ENCODE measurements around the gene PEAR1. TPM values are rescaled to one million over a fixed set of nuclear protein-coding genes. Genes with fewer than 3 reads are reported as not detected.

Gene PEAR1
- total RNA-seq, 2 donors from 2014 or later = 2.5 to 3.5 TPM

GRCh38 chr1:156883919-156884318 is 9.6 kb upstream of the PEAR1 start:
- TF ChIP-seq CTCF (IDR thresholded peaks at IDR 0.05) = no peak
- H3K27me3 ChIP-seq = no peaks in the 10 kb centered on the region
- H3K27ac ChIP-seq = no peak overlapping the region
- intact Hi-C loops (cut with DNase I) = loop anchor here (10.0 kb wide), 1 partner anchor 199 kb away; no protein-coding TSS in a partner anchor
- no peaks in the 10 kb centered on the region for H3K36me3 ChIP-seq
- no peak overlapping the region for H3K9ac ChIP-seq (ENCODE audit: low read depth in 2 of 2, low read length in 2 of 2)
- no peaks in the 10 kb centered on the region for H3K9me3 ChIP-seq
- no peak for DNase-seq
- no peak overlapping the region for H3K4me3 ChIP-seq
- H3K4me1 ChIP-seq = no peaks in the 10 kb centered on the region

- intact Hi-C loops (cut with DNase I) = loop anchor here (10.0 kb wide), 1 partner anchor 200 kb away; no protein-coding TSS in a partner anchor
- Histone ChIP-seq H3K27ac (no peak overlapping the region), H3K27me3 (no peaks in the 10 kb centered on the region), H3K9ac (ENCODE audit: low read depth in 2 of 2, low read length in 2 of 2) (no peak overlapping the region), H3K4me1 (no peaks in the 10 kb centered on the region), H3K9me3 (no peaks in the 10 kb centered on the region), H3K4me3 (no peak overlapping the region), H3K36me3 (no peaks in the 10 kb centered on the region)
- TF ChIP-seq CTCF (IDR thresholded peaks at IDR 0.05) = no peak
- no peak for DNase-seq
These were observed 8.8 kb upstream of the PEAR1 start for GRCh38 chr1:156884560-156885184.

GRCh38 chr1:156885314-156885713 is 8.2 kb upstream of the PEAR1 start:
- H3K9me3 ChIP-seq = no peaks in the 10 kb centered on the region
- H3K27ac ChIP-seq = no peak overlapping the region
- H3K27me3 ChIP-seq = no peaks in the 10 kb centered on the region
- no peak overlapping the region for H3K4me3 ChIP-seq
- TF ChIP-seq CTCF (IDR thresholded peaks at IDR 0.05) = no peak
- H3K36me3 ChIP-seq = no peaks in the 10 kb centered on the region
- H3K9ac ChIP-seq (ENCODE audit: low read depth in 2 of 2, low read length in 2 of 2) = no peak overlapping the region
- no peak for DNase-seq
- intact Hi-C loops (cut with DNase I) = loop anchor here (10.0 kb wide), 1 partner anchor 201 kb away; no protein-coding TSS in a partner anchor
- no peaks in the 10 kb centered on the region for H3K4me1 ChIP-seq

GRCh38 chr1:156885880-156886355 is 7.6 kb upstream of the PEAR1 start:
- intact Hi-C loops (cut with DNase I) = loop anchor here (10.0 kb wide), 1 partner anchor 201 kb away; no protein-coding TSS in a partner anchor

More at GRCh38 chr1:156885880-156886355, 7.6 kb upstream of the PEAR1 start:
- Histone ChIP-seq H3K4me1 (no peaks in the 10 kb centered on the region), H3K9ac (ENCODE audit: low read depth in 2 of 2, low read length in 2 of 2) (no peak overlapping the region), H3K27me3 (no peaks in the 10 kb centered on the region), H3K27ac (no peak overlapping the region), H3K9me3 (no peaks in the 10 kb centered on the region), H3K36me3 (no peaks in the 10 kb centered on the region), H3K4me3 (no peak overlapping the region)
- TF ChIP-seq CTCF (IDR thresholded peaks at IDR 0.05) = no peak
- no peak for DNase-seq

Measured in colonic mucosa (tissue), 4 donors.